ENCODE measurements around the gene DEDD.

The DEDD gene

DNA sequence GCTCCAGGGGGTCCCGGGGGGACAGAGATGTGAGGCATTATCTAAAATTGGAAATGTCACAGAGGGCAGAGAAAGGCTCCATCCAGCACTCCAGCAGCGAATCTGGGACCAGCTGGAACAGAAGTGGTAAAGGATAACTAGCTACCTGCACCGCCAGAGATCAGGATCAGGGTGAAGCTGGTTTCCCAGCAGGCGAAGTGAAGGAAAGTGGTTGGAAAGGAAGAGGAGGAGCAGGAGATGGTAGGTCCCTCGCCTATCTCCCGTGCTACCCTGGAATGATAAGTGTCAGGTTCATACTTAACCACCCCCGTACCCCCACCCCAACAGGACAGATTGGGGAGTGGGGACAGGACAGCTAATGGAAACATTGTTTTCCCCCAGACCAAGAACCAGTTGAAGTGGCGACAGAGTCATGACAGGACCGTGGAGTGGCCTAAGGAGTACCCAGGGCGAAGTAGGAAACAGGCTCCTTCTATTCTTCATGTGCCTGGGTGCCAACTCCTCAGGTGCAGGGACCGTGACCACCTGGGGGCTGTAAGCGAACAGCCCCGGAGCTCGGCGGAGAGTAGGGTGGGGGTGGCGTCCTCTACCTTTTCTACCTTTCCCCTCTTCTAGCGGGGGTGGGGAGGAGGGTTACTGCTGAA, 44.1 kb upstream of the DEDD start:
- DNase-seq (ENCODE audit: low read depth): no peak
- TF ChIP-seq CTCF (IDR thresholded peaks at IDR 0.05; ENCODE audit: low read depth, low read length): no peak
- no peak for TF ChIP-seq MAX (IDR thresholded peaks at IDR 0.05; ENCODE audit: low read depth, low read length)
- no peak for TF ChIP-seq POLR2A (IDR thresholded peaks at IDR 0.05; ENCODE audit: extremely low read depth, insufficient read length)
- TF ChIP-seq MYC (IDR thresholded peaks at IDR 0.05; ENCODE audit: low read depth, low read length): no peak
- H3K4me3 ChIP-seq (ENCODE audit: low read depth, low read length): peak overlapping the region; percentile 94

GRCh38 chr1:161175771-161176453, 43.4 kb upstream of the DEDD start:
- no peak for DNase-seq (ENCODE audit: low read depth)
- H3K4me3 ChIP-seq (ENCODE audit: low read depth, low read length): peak overlapping the region; percentile 2

GRCh38 chr1:161174911-161175310, 42.4 kb upstream of the DEDD start:
- DNase-seq (ENCODE audit: low read depth): no peak
- TF ChIP-seq CTCF (IDR thresholded peaks at IDR 0.05; ENCODE audit: low read depth, low read length): no peak
- no peak for TF ChIP-seq MAX (IDR thresholded peaks at IDR 0.05; ENCODE audit: low read depth, low read length)
- no peak for TF ChIP-seq POLR2A (IDR thresholded peaks at IDR 0.05; ENCODE audit: extremely low read depth, insufficient read length)
- TF ChIP-seq MYC (IDR thresholded peaks at IDR 0.05; ENCODE audit: low read depth, low read length): no peak
- no peak overlapping the region for H3K4me3 ChIP-seq (ENCODE audit: low read depth, low read length)

More at GRCh38 chr1:161175771-161176453, 43.4 kb upstream of the DEDD start:
- no peak for TF ChIP-seq MAX (IDR thresholded peaks at IDR 0.05; ENCODE audit: low read depth, low read length)
- TF ChIP-seq CTCF (IDR thresholded peaks at IDR 0.05; ENCODE audit: low read depth, low read length): no peak
- no peak for TF ChIP-seq MYC (IDR thresholded peaks at IDR 0.05; ENCODE audit: low read depth, low read length)
- TF ChIP-seq POLR2A (IDR thresholded peaks at IDR 0.05; ENCODE audit: extremely low read depth, insufficient read length): no peak

DNA sequence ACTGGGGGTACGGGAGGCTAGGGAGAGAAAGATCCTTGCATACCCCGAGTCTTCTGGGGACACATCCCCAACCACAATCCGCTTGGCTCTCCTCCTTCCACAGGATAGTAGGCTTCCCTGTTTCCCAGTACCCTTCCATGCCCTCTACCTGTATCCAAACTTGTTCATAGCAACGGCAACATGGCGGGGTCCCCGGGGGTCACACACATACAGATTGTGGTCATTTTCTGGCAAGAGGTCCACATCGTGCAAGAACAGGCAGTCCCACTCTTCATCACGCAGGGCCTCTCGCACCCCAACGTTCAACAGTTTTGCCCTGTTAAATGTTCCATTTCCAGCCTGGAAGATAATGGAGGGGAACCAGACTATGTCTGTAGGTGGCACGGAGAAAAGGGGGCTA, 41.2 kb upstream of the DEDD start:
- TF ChIP-seq MAX (IDR thresholded peaks at IDR 0.05; ENCODE audit: low read depth, low read length): no peak
- TF ChIP-seq MYC (IDR thresholded peaks at IDR 0.05; ENCODE audit: low read depth, low read length): no peak
- TF ChIP-seq POLR2A (IDR thresholded peaks at IDR 0.05; ENCODE audit: extremely low read depth, insufficient read length): no peak
- TF ChIP-seq CTCF (IDR thresholded peaks at IDR 0.05; ENCODE audit: low read depth, low read length): no peak
- H3K4me3 ChIP-seq (ENCODE audit: low read depth, low read length): no peak overlapping the region
- DNase-seq (ENCODE audit: low read depth): no peak

DNA sequence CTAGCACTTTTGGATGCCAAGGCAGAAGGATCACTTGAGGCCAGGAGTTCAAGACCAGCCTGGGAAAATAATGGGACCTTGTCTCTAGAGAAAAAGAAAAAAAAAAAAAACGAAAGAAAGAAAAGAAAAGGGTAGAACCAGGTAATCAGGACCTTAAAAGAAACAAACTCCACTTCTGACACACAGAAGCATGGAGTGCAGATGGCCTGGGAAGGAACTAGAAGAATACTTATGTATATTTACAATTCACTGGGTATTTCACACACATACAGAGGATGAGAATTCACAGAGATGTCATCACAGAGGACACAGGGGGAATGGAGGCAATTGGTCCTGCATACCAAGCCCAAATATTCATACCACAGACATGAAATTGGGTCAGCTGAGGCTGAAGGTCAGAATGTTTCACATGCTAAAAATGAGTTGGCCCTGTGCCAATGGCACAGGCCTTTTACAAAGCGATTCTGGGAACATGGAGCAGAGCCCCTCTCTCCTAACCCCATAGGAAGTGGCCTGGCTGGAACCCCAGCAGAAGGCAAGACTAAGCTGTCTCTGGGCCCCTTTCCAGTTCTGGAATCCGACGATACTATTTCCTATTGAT, 40.4 kb upstream of the DEDD start:
- no peak for DNase-seq (ENCODE audit: low read depth)
- no peak for TF ChIP-seq POLR2A (IDR thresholded peaks at IDR 0.05; ENCODE audit: extremely low read depth, insufficient read length)
- TF ChIP-seq CTCF (IDR thresholded peaks at IDR 0.05; ENCODE audit: low read depth, low read length): no peak
- TF ChIP-seq MAX (IDR thresholded peaks at IDR 0.05; ENCODE audit: low read depth, low read length): no peak
- no peak for TF ChIP-seq MYC (IDR thresholded peaks at IDR 0.05; ENCODE audit: low read depth, low read length)

More for the DNA sequence above, 40.4 kb upstream of the DEDD start:
- no peak overlapping the region for H3K4me3 ChIP-seq (ENCODE audit: low read depth, low read length)

Measured in NB4 (cell line).